ENCODE data around the gene ZNF484.

DNA sequence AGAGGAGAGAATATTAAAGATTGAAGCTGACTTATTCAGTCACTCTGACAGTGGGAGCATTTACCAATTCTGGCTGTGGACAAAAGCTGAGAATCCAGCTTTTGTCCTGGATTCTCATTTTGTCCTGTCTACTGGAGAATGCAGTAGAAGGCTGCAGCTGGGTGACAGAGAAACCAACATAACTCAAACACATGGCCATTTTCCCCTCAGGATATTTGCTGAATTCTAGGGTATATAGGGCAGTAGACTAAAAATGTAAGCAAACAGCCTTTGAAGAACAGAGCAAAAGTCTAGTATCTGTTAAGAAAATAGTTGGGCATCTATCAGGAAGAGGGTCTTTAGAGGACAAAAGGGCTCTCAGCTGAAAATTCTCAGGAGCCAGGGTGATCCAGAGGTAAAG is 20.6 kb downstream of the ZNF484 start:
- TF ChIP-seq POLR2A (IDR thresholded peaks at IDR 0.05) (no peak), CTCF (IDR thresholded peaks at IDR 0.05) (no peak), POLR2AphosphoS5 (IDR thresholded peaks at IDR 0.05) (no peak)

All from breast epithelium (tissue), 3 donors.